SK-N-SH treated with all-trans-retinoic acid at 6 μM for 48 hours (cell line): Measurements from ENCODE around the gene COX5A.

Experiments used
- ARNTL ChIP-seq: fragments of 450-650 bp; formaldehyde crosslinking; IDR thresholded peaks from 2 replicates; pipeline ENCODE4 v1.5.0; 2020; ENCODE audit warnings: low read depth, mild to moderate bottlenecking, moderate library complexity, borderline replicate concordance
- ESRRG ChIP-seq: fragments of 250-450 bp; sonication (Bioruptor Pico); IDR thresholded peaks from 2 replicates; pipeline ENCODE4 v1.6.1; 2021; ENCODE audit warnings: mild to moderate bottlenecking
- PATZ1 ChIP-seq: fragments of 250-450 bp; sonication (Bioruptor Pico); IDR thresholded peaks from 2 replicates; pipeline ENCODE4 v1.8.0; 2020; ENCODE audit warnings: mild to moderate bottlenecking, moderate library complexity, borderline replicate concordance
- POU6F1 ChIP-seq: fragments of 250-450 bp; sonication (Bioruptor Pico); IDR thresholded peaks from 2 replicates; pipeline ENCODE4 v1.8.0; 2021; ENCODE audit warnings: low read depth, mild to moderate bottlenecking, moderate library complexity, borderline replicate concordance
- PPARA ChIP-seq: fragments of 250-450 bp; sonication (Bioruptor Pico); IDR thresholded peaks from 2 replicates; pipeline ENCODE4 v1.5.0; 2020; ENCODE audit warnings: mild to moderate bottlenecking, borderline replicate concordance
- RARB ChIP-seq: fragments of 250-450 bp; sonication (Bioruptor Pico); IDR thresholded peaks from 2 replicates; pipeline ENCODE4 v1.8.0; 2021; ENCODE audit warnings: mild to moderate bottlenecking, moderate library complexity
- SNAI2 ChIP-seq: fragments of 250-450 bp; sonication (Bioruptor Pico); IDR thresholded peaks from 2 replicates; pipeline ENCODE4 v1.5.0; 2020; ENCODE audit warnings: mild to moderate bottlenecking, moderate library complexity
- TCF4 ChIP-seq: fragments of 250-450 bp; sonication (Bioruptor Pico); IDR thresholded peaks from 2 replicates; pipeline ENCODE4 v1.8.0; 2021; ENCODE audit warnings: mild to moderate bottlenecking, moderate library complexity, borderline replicate concordance
- TOX ChIP-seq: fragments of 250-450 bp; sonication (Bioruptor Pico); IDR thresholded peaks from 2 replicates; pipeline ENCODE4 v1.8.0; 2021; ENCODE audit warnings: mild to moderate bottlenecking, moderate library complexity, borderline replicate concordance
- TSHZ2 ChIP-seq: fragments of 250-450 bp; sonication (Bioruptor Pico); IDR thresholded peaks from 2 replicates; pipeline ENCODE4 v1.5.0; 2020; ENCODE audit warnings: mild to moderate bottlenecking, moderate library complexity
- ZC3H10 ChIP-seq: fragments of 250-450 bp; sonication (Bioruptor Pico); IDR thresholded peaks from 2 replicates; pipeline ENCODE4 v1.5.1; 2021; ENCODE audit warnings: mild to moderate bottlenecking, moderate library complexity
- ZFP3 ChIP-seq: fragments of 250-450 bp; sonication (Bioruptor Pico); IDR thresholded peaks from 2 replicates; pipeline ENCODE4 v1.5.0; 2020; ENCODE audit warnings: mild to moderate bottlenecking, moderate library complexity
- ZFP30 ChIP-seq: fragments of 450-650 bp; formaldehyde crosslinking; IDR thresholded peaks from 2 replicates; pipeline ENCODE4 v1.5.0; 2022; ENCODE audit warnings: mild to moderate bottlenecking, moderate library complexity
- ZNF565 ChIP-seq: fragments of 450-650 bp; formaldehyde crosslinking; conservative IDR thresholded peaks from 2 replicates; pipeline ENCODE4 v1.5.0; 2020; ENCODE audit warnings: low read depth, mild to moderate bottlenecking, moderate library complexity

GRCh38 chr15:74958320-74958907 lies 20.5 kb upstream of the COX5A start:
- TF ChIP-seq SNAI2 (CRISPR knock-in tag): no peak
- no peak for TF ChIP-seq TOX
- no peak for TF ChIP-seq ZFP3 (CRISPR knock-in tag)
- no peak for TF ChIP-seq ESRRG (CRISPR knock-in tag)
- no peak for TF ChIP-seq PATZ1 (CRISPR knock-in tag)
- no peak for TF ChIP-seq ARNTL
- no peak for TF ChIP-seq RARB (CRISPR knock-in tag)
- no peak for TF ChIP-seq TCF4 (CRISPR knock-in tag)
- no peak for TF ChIP-seq PPARA (CRISPR knock-in tag)
- no peak for TF ChIP-seq POU6F1 (CRISPR knock-in tag)
- TF ChIP-seq ZFP30 (CRISPR knock-in tag): no peak
- TF ChIP-seq TSHZ2: no peak
- TF ChIP-seq ZC3H10: no peak
- no peak for TF ChIP-seq ZNF565
